ENCODE measurements around the gene ABCB8.

GRCh38 chr7:151070574-151070960 is 42.3 kb downstream of the ABCB8 start:
- TF ChIP-seq ARNT (IDR thresholded peaks at IDR 0.05) (no peak), SP1 (IDR thresholded peaks at IDR 0.05) (no peak), FOXM1 (IDR thresholded peaks at IDR 0.05; ENCODE audit: borderline replicate concordance) (no peak), L3MBTL2 (conservative IDR thresholded peaks at IDR 0.05) (no peak), TARDBP (IDR thresholded peaks at IDR 0.05) (no peak), FOXA1 (IDR thresholded peaks at IDR 0.05) (no peak), NFRKB (IDR thresholded peaks at IDR 0.05) (no peak), CTBP1 (IDR thresholded peaks at IDR 0.05; ENCODE audit: borderline replicate concordance) (no peak), ELF4 (IDR thresholded peaks at IDR 0.05) (no peak)
- TF ChIP-seq, protein P1, sequence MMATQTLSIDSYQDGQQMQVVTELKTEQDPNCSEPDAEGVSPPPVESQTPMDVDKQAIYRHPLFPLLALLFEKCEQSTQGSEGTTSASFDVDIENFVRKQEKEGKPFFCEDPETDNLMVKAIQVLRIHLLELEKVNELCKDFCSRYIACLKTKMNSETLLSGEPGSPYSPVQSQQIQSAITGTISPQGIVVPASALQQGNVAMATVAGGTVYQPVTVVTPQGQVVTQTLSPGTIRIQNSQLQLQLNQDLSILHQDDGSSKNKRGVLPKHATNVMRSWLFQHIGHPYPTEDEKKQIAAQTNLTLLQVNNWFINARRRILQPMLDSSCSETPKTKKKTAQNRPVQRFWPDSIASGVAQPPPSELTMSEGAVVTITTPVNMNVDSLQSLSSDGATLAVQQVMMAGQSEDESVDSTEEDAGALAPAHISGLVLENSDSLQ (IDR thresholded peaks at IDR 0.05): no peak
